Kidney (tissue), 14 donors: ENCODE data around the gene LST1. TPM values are rescaled to one million over a fixed set of nuclear protein-coding genes. Genes with fewer than 3 reads are reported as not detected.

ENCODE experiments used
- DNase-seq, 5 donors: peaks; one replicate each; pipeline ENCODE4 v3.0.0-alpha.2; 2013 to 2020
- FAIRE-seq: peaks from 2 replicates; lab custom pipeline; 2012; peaks lifted over from hg19 to GRCh38; lab: Jason Lieb, UNC
- H3K27ac ChIP-seq, 2 donors: one replicate each; pipeline ENCODE4 v1.7.0; 2013; ENCODE audit warnings: low read depth in 2 of 2, low read length in 2 of 2, inconsistent platforms in 1 of 2
- H3K27me3 ChIP-seq: one replicate; pipeline ENCODE4 v1.7.1; 2013; ENCODE audit warnings: low read length, inconsistent platforms; ENCODE audit not compliant: control insufficient read depth, insufficient read depth
- H3K36me3 ChIP-seq, 3 donors: one replicate each; pipeline versions ENCODE4 v1.7.0 to v1.7.1; 2013; ENCODE audit warnings: low read length in 3 of 3, control low read depth in 1 of 3, inconsistent platforms in 1 of 3; ENCODE audit not compliant: insufficient read depth in 3 of 3, control insufficient read depth in 2 of 3
- H3K4me1 ChIP-seq, 3 donors: one replicate each; pipeline versions ENCODE4 v1.7.0 to v1.7.1; 2013; ENCODE audit warnings: low read length in 3 of 3, inconsistent platforms in 1 of 3, low read depth in 1 of 3; ENCODE audit not compliant: control insufficient read depth in 2 of 3, insufficient read depth in 2 of 3
- H3K4me3 ChIP-seq, 3 donors: one replicate each; pipeline versions ENCODE4 v1.7.0 to v1.8.1; 2013; ENCODE audit warnings: low read length in 3 of 3, control low read depth in 1 of 3, inconsistent platforms in 1 of 3
- H3K9ac ChIP-seq, 3 donors: one replicate each; pipeline versions ENCODE4 v1.7.0 to v1.7.1; 2013; ENCODE audit warnings: low read length in 3 of 3, control low read depth in 1 of 3, inconsistent platforms in 1 of 3
- H3K9me3 ChIP-seq, 3 donors: one replicate each; pipeline versions ENCODE4 v1.7.0 to v1.7.1; 2013; ENCODE audit warnings: low read length in 3 of 3, control low read depth in 1 of 3, inconsistent platforms in 1 of 3; ENCODE audit not compliant: control insufficient read depth in 2 of 3, insufficient read depth in 1 of 3
- CTCF ChIP-seq: IDR thresholded peaks from 3 replicates; pipeline ENCODE4 v1.5.1; 2012; ENCODE audit warnings: mild to moderate bottlenecking, moderate library complexity, borderline replicate concordance; ENCODE audit not compliant: insufficient read depth; ENCODE audit errors: extremely low read depth
- intact Hi-C: fragments of 100-400 bp; cut with DNase I; formaldehyde crosslinking; loops from one replicate; pipeline ENCODE4 v1.11.1; 2022
- polyA plus RNA-seq: library from polyadenylated mRNA; stranded (reverse); fragments of 350-450 nt; fragmentation: Illumina TruSeq; extraction: RNeasy Lipid Tissue Mini Kit (QIAGEN cat#74804); gene quantifications from one replicate; pipeline ENCODE4 v1.2.3, GENCODE V29; 2014; ENCODE audit warnings: low read depth, low replicate concordance; ENCODE audit not compliant: insufficient read depth
- total RNA-seq: library from RNA; stranded (reverse); fragmentation: NEBNext Ultra II Directional; extraction: Animal tissue kit (Norgen Biotek cat#: 25700); gene quantifications from one replicate; pipeline ENCODE4 v1.2.1, GENCODE V29; 2021
- donor health status: control.
- donor health status: control.
- donor health status: control.
- donor health status: control.
- donor health status: control.
- donor health status: DM: yes; HTN: yes; CAD: no.
- donor health status: Normal renal cell carcinoma (clear cell type).

The LST1 gene
- total and polyA plus RNA-seq, 2 donors from 2014 or later: 14.8 to 31.5 TPM

GRCh38 chr6:31575952-31576685 lies 10.0 kb upstream of the LST1 start:
- FAIRE-seq: no peak
- Histone ChIP-seq H3K27ac (no peak overlapping the region), H3K27me3 (no peaks in the 10 kb centered on the region), H3K9me3 (no peaks in the 10 kb centered on the region), H3K9ac (no peak overlapping the region), H3K4me3 (peak overlapping the region in 2 of 3 donors; percentile 36 to 37), H3K4me1 (peaks cover 0 to 5% (median 2%) of the 10 kb centered on the region in 3 donors), H3K36me3 (no peaks in the 10 kb centered on the region)
- DNase-seq: no peak
- TF ChIP-seq CTCF: no peak
- intact Hi-C loops: no loop called here

- Histone ChIP-seq H3K4me3 (no peak overlapping the region), H3K27ac (no peak overlapping the region), H3K9me3 (no peaks in the 10 kb centered on the region), H3K27me3 (no peaks in the 10 kb centered on the region), H3K36me3 (no peaks in the 10 kb centered on the region), H3K4me1 (peaks cover 0 to 7% (median 5%) of the 10 kb centered on the region in 3 donors), H3K9ac (no peak overlapping the region)
- FAIRE-seq (no peak), DNase-seq (no peak)
- intact Hi-C loops: no loop called here
- TF ChIP-seq CTCF: no peak
These were observed 9.0 kb upstream of the LST1 start for GRCh38 chr6:31576897-31577578.

GRCh38 chr6:31577579-31577966 lies 8.5 kb upstream of the LST1 start:
- no peak for DNase-seq
- H3K27ac ChIP-seq: no peak overlapping the region
- TF ChIP-seq CTCF: no peak
- H3K36me3 ChIP-seq: no peaks in the 10 kb centered on the region
- H3K4me3 ChIP-seq: no peak overlapping the region
- peaks cover 0 to 7% (median 5%) of the 10 kb centered on the region in 3 donors for H3K4me1 ChIP-seq
- H3K9me3 ChIP-seq: no peaks in the 10 kb centered on the region
- H3K9ac ChIP-seq: no peak overlapping the region
- intact Hi-C loops: no loop called here
- FAIRE-seq: no peak
- H3K27me3 ChIP-seq: no peaks in the 10 kb centered on the region
